VCaP (cell line): Measurements from ENCODE around the gene TMOD2.

Experiments used
- H3K27ac ChIP-seq: fragments of 450-650 bp; 2 replicates; pipeline ENCODE4 v1.5.1; 2017
- CTCF ChIP-seq: fragments of 450-650 bp; conservative IDR thresholded peaks from 2 replicates; pipeline ENCODE4 v1.5.1; 2017; ENCODE audit warnings: mild to moderate bottlenecking, moderate library complexity

The TMOD2 gene

DNA sequence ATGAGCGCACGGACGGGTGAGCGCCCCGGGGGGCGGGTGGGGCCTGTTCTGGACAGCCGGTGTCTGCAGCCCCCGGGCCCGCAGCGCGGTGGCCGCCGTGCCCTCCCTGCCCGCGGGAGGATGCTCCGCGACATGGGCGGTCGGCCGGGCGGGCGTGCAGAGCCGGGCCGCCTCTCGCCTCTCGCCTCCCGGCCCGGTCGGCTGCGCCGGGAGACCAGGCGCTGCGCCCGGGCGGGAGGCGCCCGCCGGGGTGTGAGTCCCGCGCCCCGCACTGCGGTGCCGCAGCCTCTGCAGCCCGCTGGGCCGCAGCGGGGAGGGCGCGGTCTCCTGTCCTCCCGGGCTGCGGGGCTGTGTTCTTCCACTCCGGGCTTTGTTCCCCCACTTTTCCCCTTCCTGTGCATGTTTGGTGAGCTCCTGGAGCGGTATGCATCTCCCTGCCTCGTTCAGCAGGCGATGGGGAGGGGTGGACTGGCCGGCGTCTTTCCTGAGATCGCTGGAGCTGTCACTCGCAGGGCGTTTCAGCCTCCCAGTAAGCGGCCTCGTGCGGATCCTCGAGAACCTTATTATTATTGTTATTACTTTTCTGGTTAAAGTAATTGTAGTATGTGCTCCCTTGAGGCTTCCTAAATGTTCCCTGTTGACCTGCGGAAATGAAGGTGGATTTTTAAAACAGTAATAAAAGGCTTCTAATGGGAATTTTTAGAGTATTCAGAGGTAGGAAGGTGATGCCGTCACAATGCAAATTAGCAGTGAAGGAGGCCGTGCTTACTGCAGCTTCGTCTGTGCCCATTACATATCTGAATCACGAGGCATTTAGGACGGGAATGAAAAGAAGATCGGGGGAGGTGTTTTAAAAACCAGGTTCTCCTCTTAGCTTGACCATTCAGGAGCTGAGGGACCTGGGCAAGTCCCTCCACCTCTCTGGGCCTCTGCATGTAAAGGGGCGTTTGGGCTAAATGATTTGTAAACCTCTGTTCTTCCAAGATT is 593 bp downstream of the TMOD2 start:
- no peak for TF ChIP-seq CTCF
- peak overlapping the region; percentile 80 for H3K27ac ChIP-seq

DNA sequence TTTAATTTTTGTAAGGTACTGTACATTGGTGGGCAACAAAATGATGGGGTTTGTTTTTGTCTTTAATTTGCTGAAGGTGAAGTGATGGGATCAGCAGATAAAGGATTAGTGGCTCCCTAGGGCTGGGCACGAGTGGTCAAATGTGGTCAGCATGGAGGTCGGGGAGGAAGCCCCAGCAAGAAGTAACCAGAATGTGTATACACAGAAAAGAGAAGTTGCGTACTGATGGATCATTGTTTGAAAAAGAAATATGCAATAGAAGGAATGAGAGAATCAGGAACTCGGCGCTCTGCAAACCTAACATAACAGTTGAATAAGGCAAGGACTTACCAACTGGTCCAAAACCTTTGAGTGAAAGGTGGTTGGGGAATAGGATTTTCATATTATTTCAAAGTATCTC is 1.5 kb downstream of the TMOD2 start:
- peak overlapping the region; percentile 80 for H3K27ac ChIP-seq
- no peak for TF ChIP-seq CTCF

GRCh38 chr15:51754267-51754666 is 2.9 kb downstream of the TMOD2 start:
- TF ChIP-seq CTCF, result no peak
- H3K27ac ChIP-seq, result no peak overlapping the region

DNA sequence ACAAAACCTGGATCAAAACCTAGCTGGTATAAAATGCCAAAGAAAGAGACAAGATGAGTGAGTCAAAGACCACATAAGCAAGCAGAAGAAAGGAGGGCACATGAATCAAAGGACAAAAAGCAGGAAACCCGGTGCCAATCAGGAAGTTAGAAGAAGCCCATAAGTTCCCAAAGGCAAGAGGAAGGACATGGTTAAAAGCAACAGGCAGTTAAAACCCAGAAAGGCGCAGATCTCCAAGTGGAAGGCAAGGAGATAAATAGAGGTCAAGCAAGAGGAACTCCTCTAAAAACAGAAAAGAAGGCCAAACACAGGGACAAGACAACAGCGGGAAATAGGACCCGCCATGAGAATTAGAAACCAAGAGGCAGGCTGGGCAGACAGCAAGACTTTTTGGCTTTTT is 4.4 kb downstream of the TMOD2 start:
- no peak overlapping the region for H3K27ac ChIP-seq
- no peak for TF ChIP-seq CTCF

- no peak for TF ChIP-seq CTCF
- H3K27ac ChIP-seq, result no peak overlapping the region
Measured at GRCh38 chr15:51756482-51756881, 5.1 kb downstream of the TMOD2 start.

DNA sequence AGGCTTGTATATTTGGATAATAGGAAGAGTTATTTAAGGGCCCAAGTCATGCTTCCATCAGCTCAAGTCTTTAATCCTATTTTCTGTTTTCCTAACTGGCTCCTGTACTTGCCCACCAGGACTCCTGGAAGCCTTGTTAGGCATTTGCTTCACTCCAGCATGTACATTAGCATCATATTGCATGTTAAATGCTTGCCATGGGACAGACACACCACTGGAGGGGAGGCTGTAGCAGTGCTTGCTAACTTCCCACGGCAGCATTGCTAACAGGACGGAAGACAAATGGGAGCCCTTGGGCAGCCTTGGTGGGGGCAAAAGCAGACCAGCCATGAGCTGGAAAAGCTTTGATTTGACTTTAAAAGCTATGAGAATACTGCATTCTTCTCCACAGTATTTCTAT is 6.1 kb downstream of the TMOD2 start:
- peak overlapping the region; percentile 46; the same call in 1 of the 2 replicates for H3K27ac ChIP-seq
- TF ChIP-seq CTCF, result no peak

DNA sequence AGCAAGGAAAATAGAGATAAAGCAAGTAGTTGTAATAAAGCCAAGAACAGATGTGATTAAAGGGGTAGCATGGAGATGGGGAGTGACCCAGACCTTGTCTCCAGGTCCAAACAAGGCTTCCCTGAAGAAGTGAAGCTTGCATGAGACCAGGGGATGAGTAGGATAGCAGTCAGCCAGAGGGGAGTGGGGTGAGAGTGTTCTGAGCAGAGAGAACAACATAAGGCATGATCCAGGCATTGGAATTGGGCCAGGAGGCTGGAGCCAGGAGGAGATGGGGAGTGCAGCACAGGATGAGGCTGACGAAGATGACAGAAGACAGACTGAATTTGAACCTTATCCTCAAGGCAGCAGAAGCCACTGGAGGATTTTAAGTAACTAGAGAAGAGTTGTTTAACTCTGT is 7.2 kb downstream of the TMOD2 start:
- H3K27ac ChIP-seq, result peak overlapping the region; percentile 46; the same call in 1 of the 2 replicates
- no peak for TF ChIP-seq CTCF
